Ascending aorta (tissue), 2 donors: ENCODE measurements around the gene CTSZ. TPM values are rescaled to one million over a fixed set of nuclear protein-coding genes. Genes with fewer than 3 reads are reported as not detected.

Experiments
- DNase-seq, 2 donors: peaks; one replicate each; pipeline ENCODE4 v3.0.0-alpha.2; 2019; ENCODE audit warnings: low spot score in 2 of 2
- H3K27ac ChIP-seq, 2 donors: fragments of 200-600 bp; sonication (generic); one replicate each; pipeline ENCODE4 v1.5.1; 2016 to 2017; ENCODE audit warnings: mild to moderate bottlenecking in 1 of 2
- H3K27me3 ChIP-seq: fragments of 200-600 bp; sonication (generic); one replicate; pipeline ENCODE4 v1.5.1; 2017
- H3K36me3 ChIP-seq, 2 donors: fragments of 200-600 bp; sonication (generic); one replicate each; pipeline ENCODE4 v1.5.1; 2016
- H3K4me1 ChIP-seq, 2 donors: fragments of 200-600 bp; sonication (generic); one replicate each; pipeline ENCODE4 v1.5.1; 2016 to 2017; ENCODE audit warnings: mild to moderate bottlenecking in 1 of 2
- H3K4me3 ChIP-seq, 2 donors: fragments of 200-600 bp; sonication (generic); one replicate each; pipeline ENCODE4 v1.5.1; 2016 to 2017; ENCODE audit warnings: mild to moderate bottlenecking in 1 of 2
- H3K9me3 ChIP-seq, 2 donors: fragments of 200-600 bp; sonication (generic); one replicate each; pipeline ENCODE4 v1.5.1; 2016
- intact Hi-C: fragments of 100-400 bp; cut with DNase I; formaldehyde crosslinking; loops from one replicate; pipeline ENCODE4 v1.15.1; 2023
- total RNA-seq: library from RNA; depleted of rRNA; stranded (reverse); fragments of >200 nt; gene quantifications from one replicate; pipeline ENCODE4 v1.1.0, GENCODE V29; 2016
- TF ChIP-seq, protein P1 (sequence below), 3 experiments: fragments of 200-600 bp in 2 of 3; fragments of 450-650 bp in 1 of 3; sonication (generic) in 2 of 3; IDR thresholded peaks; one replicate each; pipeline ENCODE4 v1.5.1; 2016 to 2019; ENCODE audit warnings: antibody characterized with exemption in 3 of 3, mild to moderate bottlenecking in 1 of 3, moderate library complexity in 1 of 3

Gene CTSZ
- total RNA-seq, 1 donor from 2014 or later: 342 TPM

DNA sequence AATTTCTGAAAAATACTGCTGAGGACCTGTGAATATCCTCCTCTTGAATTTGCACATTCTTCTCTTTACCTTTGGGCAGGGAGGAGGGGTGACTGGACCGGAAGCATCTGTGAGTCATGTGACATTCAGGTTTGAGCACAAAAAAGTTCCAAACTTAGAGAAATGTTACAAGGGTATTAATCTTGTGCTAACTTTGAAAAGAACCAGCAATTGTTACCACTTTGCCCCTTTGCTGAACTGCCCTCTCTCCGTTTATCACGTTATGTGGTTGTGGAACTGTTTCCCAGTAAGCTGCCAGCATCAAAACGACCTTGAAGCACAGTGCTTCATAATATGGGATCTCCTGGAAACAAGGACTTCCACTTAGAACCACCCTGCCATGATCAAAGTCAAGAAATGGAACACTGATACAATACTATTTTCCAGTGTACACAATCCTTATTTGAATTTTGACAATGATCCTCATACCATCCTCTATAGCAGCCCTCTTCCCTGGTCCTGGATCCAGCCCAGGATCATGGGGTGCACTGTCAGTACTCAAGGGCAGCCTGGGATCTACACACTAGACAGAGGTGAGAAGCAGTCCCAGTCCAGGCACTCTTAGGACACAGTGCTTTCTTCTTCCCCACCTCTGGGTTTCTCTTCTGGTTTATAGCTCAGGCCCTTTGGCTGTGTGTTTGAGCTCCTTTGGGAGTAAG, 9.9 kb upstream of the CTSZ start:
- intact Hi-C loops: no loop called here
- H3K36me3 ChIP-seq: peaks cover 0 to 4% of the 10 kb centered on the region in 2 donors
- no peaks in the 10 kb centered on the region for H3K9me3 ChIP-seq
- H3K27me3 ChIP-seq: no peaks in the 10 kb centered on the region
- H3K4me1 ChIP-seq: no peaks in the 10 kb centered on the region
- DNase-seq: no peak
- no peak overlapping the region for H3K4me3 ChIP-seq
- TF ChIP-seq, protein P1, sequence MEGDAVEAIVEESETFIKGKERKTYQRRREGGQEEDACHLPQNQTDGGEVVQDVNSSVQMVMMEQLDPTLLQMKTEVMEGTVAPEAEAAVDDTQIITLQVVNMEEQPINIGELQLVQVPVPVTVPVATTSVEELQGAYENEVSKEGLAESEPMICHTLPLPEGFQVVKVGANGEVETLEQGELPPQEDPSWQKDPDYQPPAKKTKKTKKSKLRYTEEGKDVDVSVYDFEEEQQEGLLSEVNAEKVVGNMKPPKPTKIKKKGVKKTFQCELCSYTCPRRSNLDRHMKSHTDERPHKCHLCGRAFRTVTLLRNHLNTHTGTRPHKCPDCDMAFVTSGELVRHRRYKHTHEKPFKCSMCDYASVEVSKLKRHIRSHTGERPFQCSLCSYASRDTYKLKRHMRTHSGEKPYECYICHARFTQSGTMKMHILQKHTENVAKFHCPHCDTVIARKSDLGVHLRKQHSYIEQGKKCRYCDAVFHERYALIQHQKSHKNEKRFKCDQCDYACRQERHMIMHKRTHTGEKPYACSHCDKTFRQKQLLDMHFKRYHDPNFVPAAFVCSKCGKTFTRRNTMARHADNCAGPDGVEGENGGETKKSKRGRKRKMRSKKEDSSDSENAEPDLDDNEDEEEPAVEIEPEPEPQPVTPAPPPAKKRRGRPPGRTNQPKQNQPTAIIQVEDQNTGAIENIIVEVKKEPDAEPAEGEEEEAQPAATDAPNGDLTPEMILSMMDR (IDR thresholded peaks at IDR 0.05): no peak
- H3K27ac ChIP-seq: no peak overlapping the region

DNA sequence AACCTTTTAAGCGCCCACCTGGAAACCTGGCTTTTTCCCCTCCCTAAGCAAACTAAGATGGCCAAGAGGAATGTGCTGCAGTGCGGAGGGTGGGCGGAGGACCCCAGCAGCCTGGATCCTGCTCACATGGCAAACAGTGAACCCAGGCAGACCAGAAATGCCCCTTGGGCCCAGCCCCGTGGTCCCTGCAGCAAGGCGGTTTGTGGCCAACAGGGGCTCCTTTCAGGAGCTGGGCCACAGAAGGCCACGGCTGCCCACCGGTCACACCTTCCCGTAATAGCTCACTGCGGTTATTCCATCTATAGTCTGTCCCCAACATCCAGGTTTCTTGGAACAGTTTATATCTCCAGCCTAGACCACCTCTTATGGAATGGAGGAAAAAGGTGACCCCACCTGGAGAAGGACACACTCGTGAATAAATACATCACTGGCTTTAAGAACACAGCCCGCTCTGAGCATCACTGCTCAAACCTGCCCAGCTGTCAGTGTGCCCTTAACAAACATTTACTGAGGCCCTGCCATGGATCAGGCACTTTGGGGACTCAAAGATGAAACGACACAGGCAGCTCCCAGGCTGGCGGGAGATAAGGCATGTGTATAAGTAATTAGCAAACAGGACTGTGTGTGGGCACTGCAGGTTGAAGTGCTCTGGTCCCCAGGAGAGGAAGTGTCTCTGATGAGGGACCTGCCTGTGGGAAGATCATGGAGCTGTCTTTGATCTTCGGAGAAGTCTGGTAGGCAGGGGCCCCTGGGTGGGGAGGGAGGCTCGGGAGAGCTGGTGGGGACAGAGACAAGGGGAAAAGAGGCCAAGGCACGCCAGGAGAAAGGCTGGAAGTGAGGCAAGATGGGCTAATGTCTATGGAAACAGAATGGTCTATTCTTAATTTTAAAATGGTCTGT, 9.0 kb upstream of the CTSZ start:
- no peak overlapping the region for H3K27ac ChIP-seq
- H3K4me1 ChIP-seq: peaks cover 0 to 3% of the 10 kb centered on the region in 2 donors
- no peak for DNase-seq
- H3K4me3 ChIP-seq: no peak overlapping the region
- H3K27me3 ChIP-seq: no peaks in the 10 kb centered on the region
- H3K36me3 ChIP-seq: no peaks in the 10 kb centered on the region
- TF ChIP-seq, protein P1 (IDR thresholded peaks at IDR 0.05): no peak
- intact Hi-C loops: no loop called here
- H3K9me3 ChIP-seq: no peaks in the 10 kb centered on the region

DNA sequence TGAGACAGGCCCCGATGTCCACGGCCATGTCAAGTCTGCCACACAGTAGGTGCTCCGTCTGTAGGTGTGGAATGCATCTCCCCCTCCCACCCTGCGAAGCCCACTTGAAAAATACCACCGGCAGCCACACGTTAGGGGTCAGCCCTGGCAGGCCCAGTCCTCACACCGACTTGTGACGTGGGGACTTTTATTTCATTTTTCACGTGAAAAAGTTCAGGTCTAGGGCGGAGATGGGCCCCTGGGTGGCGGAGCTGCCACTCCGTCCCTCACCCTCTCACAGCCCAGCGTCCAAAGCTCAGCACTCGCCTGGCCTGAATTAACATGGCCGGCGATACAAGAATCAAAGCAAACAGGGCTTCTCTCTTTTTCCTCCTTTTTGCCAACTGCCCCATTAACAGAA, 8.4 kb upstream of the CTSZ start:
- DNase-seq: no peak
- TF ChIP-seq, protein P1 (IDR thresholded peaks at IDR 0.05): no peak
- no peaks in the 10 kb centered on the region for H3K36me3 ChIP-seq
- no peak overlapping the region for H3K4me3 ChIP-seq
- H3K9me3 ChIP-seq: no peaks in the 10 kb centered on the region
- no peaks in the 10 kb centered on the region for H3K27me3 ChIP-seq
- H3K27ac ChIP-seq: no peak overlapping the region
- peaks cover 4 to 7% of the 10 kb centered on the region in 2 donors for H3K4me1 ChIP-seq
- intact Hi-C loops: no loop called here

DNA sequence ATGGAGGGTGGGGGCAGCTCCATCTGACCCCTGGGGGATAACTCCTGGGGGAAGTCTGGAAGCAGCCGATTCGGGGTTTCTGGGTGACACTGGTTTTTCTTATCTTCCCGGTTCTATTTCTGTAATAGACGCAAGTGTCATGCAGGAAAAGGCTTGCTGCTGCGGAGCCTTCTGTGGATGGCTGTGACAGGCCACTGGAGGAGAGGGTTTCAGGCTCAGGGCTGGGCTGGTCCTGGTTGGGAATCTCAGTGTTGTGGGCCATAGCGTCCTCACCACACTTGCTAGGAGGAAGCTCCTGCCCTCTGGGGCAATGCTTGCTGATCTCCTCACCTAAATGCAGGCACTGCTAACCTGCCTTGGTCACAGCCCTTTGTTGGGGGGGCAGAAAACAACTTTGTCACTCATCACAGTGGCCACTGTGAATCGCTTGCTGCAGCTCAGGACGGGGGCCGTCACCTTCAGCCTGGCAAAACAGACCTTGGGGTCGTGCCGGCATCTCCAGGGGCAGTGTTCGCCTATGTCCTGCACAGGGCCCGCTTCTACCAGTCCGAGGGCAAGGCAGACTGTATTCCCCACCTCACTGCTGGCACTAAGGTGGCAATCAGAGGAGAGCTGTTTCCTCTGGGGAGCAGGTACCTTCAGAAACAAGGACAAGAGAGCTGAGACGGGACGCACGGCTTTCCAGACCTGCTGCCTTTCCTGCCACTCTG, 7.8 kb upstream of the CTSZ start:
- no peaks in the 10 kb centered on the region for H3K9me3 ChIP-seq
- TF ChIP-seq, protein P1 (IDR thresholded peaks at IDR 0.05): no peak
- H3K36me3 ChIP-seq: no peaks in the 10 kb centered on the region
- peaks cover 4 to 11% of the 10 kb centered on the region in 2 donors for H3K4me1 ChIP-seq
- DNase-seq: no peak
- intact Hi-C loops: no loop called here
- no peaks in the 10 kb centered on the region for H3K27me3 ChIP-seq
- no peak overlapping the region for H3K4me3 ChIP-seq
- peak overlapping the region in 1 of 2 donors; percentile 19 for H3K27ac ChIP-seq

DNA sequence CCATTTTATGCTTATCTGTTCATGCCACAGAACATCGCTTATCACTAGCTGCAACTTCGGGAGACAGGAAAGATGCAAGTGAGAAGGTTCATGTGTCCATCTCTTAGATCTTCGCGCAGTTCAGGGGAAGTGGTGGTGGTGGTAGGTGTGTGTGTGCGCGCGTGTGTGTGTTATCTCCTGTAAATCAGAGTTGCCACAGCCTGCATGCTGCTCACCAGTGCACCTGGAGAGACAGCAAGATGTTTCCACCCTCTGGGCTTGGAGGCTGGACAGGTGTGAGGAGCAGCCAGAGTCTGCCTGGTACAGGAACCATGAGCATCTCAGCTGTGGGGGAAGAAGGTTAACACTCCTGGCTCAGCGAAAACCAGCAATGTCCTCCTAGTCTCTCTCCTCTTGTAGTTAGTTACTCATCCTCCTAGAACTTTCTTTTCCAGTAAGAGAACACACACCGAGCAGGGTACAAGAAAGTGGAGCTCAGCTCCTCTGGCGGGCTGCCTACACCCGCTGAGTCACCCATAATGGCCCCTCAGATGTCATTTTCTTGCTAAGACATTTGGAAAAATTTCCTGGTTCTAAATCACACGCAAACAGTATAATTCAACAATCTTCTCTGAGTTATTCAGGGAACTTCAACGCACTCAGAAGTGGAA, 7.0 kb upstream of the CTSZ start:
- TF ChIP-seq, protein P1 (IDR thresholded peaks at IDR 0.05): no peak
- intact Hi-C loops: no loop called here
- no peaks in the 10 kb centered on the region for H3K36me3 ChIP-seq
- H3K27me3 ChIP-seq: no peaks in the 10 kb centered on the region
- H3K4me1 ChIP-seq: peaks cover 4 to 11% of the 10 kb centered on the region in 2 donors
- H3K27ac ChIP-seq: peak overlapping the region in 1 of 2 donors; percentile 30
- H3K4me3 ChIP-seq: no peak overlapping the region
- no peaks in the 10 kb centered on the region for H3K9me3 ChIP-seq
- no peak for DNase-seq
